Glutamatergic neuron (in vitro differentiated cells): ENCODE measurements around the gene CHD6. TPM values are rescaled to one million over a fixed set of nuclear protein-coding genes. Genes with fewer than 3 reads are reported as not detected.

Source experiments
- DNase-seq: peaks from one replicate; pipeline ENCODE4 v3.0.0; 2022
- H3K27ac Mint-ChIP-seq: one replicate; pipeline ENCODE4 v1.8.0; 2020; ENCODE audit warnings: mild to moderate bottlenecking, mixed read lengths, inconsistent platforms; ENCODE audit not compliant: unreplicated experiment
- H3K27me3 Mint-ChIP-seq: one replicate; pipeline ENCODE4 v1.8.0; 2020; ENCODE audit warnings: mild to moderate bottlenecking, moderate library complexity, mixed read lengths, inconsistent platforms; ENCODE audit not compliant: unreplicated experiment
- H3K36me3 Mint-ChIP-seq: one replicate; pipeline ENCODE4 v1.8.0; 2020; ENCODE audit warnings: mild to moderate bottlenecking, mixed read lengths, inconsistent platforms; ENCODE audit not compliant: unreplicated experiment
- H3K4me1 Mint-ChIP-seq: one replicate; pipeline ENCODE4 v1.8.0; 2020; ENCODE audit warnings: mild to moderate bottlenecking, low read depth, mixed read lengths, inconsistent platforms; ENCODE audit not compliant: unreplicated experiment
- H3K4me3 Mint-ChIP-seq: one replicate; pipeline ENCODE4 v1.8.0; 2020; ENCODE audit warnings: mild to moderate bottlenecking, mixed read lengths, inconsistent platforms; ENCODE audit not compliant: unreplicated experiment
- H3K9me3 Mint-ChIP-seq: one replicate; pipeline ENCODE4 v1.8.0; 2020; ENCODE audit warnings: mild to moderate bottlenecking, moderate library complexity, mixed read lengths, inconsistent platforms; ENCODE audit not compliant: unreplicated experiment
- CTCF ChIP-seq: fragments of 200-600 bp; sonication (generic); IDR thresholded peaks from one replicate; pipeline ENCODE4 v1.5.0; 2021; ENCODE audit not compliant: partially characterized antibody, unreplicated experiment
- total RNA-seq: library from RNA; stranded (reverse); fragmentation: NEBNext Ultra II Directional; extraction: Animal tissue kit (Norgen Biotek cat#: 25700); gene quantifications from one replicate; pipeline ENCODE4 v1.2.1, GENCODE V29; 2021; ENCODE audit not compliant: unreplicated experiment

The CHD6 gene
- total RNA-seq, 1 donor from 2014 or later = 85.6 TPM

- Mint-ChIP-seq H3K27me3 (no peaks in the 10 kb centered on the region), H3K36me3 (peaks cover 40% of the 10 kb centered on the region), H3K9me3 (peaks cover 20% of the 10 kb centered on the region), H3K27ac (no peak overlapping the region), H3K4me3 (no peak overlapping the region), H3K4me1 (no peaks in the 10 kb centered on the region)
- TF ChIP-seq CTCF = no peak
- no peak for DNase-seq
Measured at GRCh38 chr20:41592516-41593216, 25.5 kb downstream of the CHD6 start.

- H3K4me1 Mint-ChIP-seq = no peaks in the 10 kb centered on the region
- H3K27me3 Mint-ChIP-seq = peaks cover 2% of the 10 kb centered on the region
- no peak overlapping the region for H3K4me3 Mint-ChIP-seq
- no peak for TF ChIP-seq CTCF
- peaks cover 8% of the 10 kb centered on the region for H3K9me3 Mint-ChIP-seq
- H3K36me3 Mint-ChIP-seq = peaks cover 22% of the 10 kb centered on the region
- H3K27ac Mint-ChIP-seq = no peak overlapping the region
- DNase-seq = no peak
Measured at GRCh38 chr20:41587956-41588355, 30.2 kb downstream of the CHD6 start.

GRCh38 chr20:41587523-41587922 lies 30.7 kb downstream of the CHD6 start:
- Mint-ChIP-seq H3K27me3 (peaks cover 2% of the 10 kb centered on the region), H3K36me3 (peaks cover 22% of the 10 kb centered on the region), H3K4me1 (peaks cover 4% of the 10 kb centered on the region), H3K9me3 (peaks cover 8% of the 10 kb centered on the region), H3K4me3 (no peak overlapping the region), H3K27ac (no peak overlapping the region)
- TF ChIP-seq CTCF = no peak
- no peak for DNase-seq

- TF ChIP-seq CTCF = no peak
- DNase-seq = no peak
- peaks cover 8% of the 10 kb centered on the region for H3K9me3 Mint-ChIP-seq
- peaks cover 22% of the 10 kb centered on the region for H3K36me3 Mint-ChIP-seq
- peaks cover 6% of the 10 kb centered on the region for H3K4me1 Mint-ChIP-seq
- no peak overlapping the region for H3K27ac Mint-ChIP-seq
- H3K27me3 Mint-ChIP-seq = peaks cover 2% of the 10 kb centered on the region
- H3K4me3 Mint-ChIP-seq = no peak overlapping the region
Measured at GRCh38 chr20:41586772-41587171, 31.4 kb downstream of the CHD6 start.

GRCh38 chr20:41580350-41580749 lies 37.8 kb downstream of the CHD6 start:
- TF ChIP-seq CTCF = no peak
- no peak for DNase-seq
- peaks cover 1% of the 10 kb centered on the region for H3K9me3 Mint-ChIP-seq
- H3K4me3 Mint-ChIP-seq = no peak overlapping the region
- H3K4me1 Mint-ChIP-seq = peaks cover 13% of the 10 kb centered on the region
- H3K27ac Mint-ChIP-seq = no peak overlapping the region
- H3K27me3 Mint-ChIP-seq = no peaks in the 10 kb centered on the region
- peaks cover under 1% of the 10 kb centered on the region for H3K36me3 Mint-ChIP-seq
